ENCODE measurements around the gene HNRNPK.

- TF ChIP-seq ZNF8 (CRISPR knock-in tag; IDR thresholded peaks at IDR 0.05) (no peak), PPARA (CRISPR knock-in tag; IDR thresholded peaks at IDR 0.05; ENCODE audit: borderline replicate concordance) (no peak), GLIS3 (CRISPR knock-in tag; IDR thresholded peaks at IDR 0.05) (no peak), SNAI2 (CRISPR knock-in tag; IDR thresholded peaks at IDR 0.05) (no peak), ZFP30 (CRISPR knock-in tag; IDR thresholded peaks at IDR 0.05) (no peak), ZFP3 (CRISPR knock-in tag; IDR thresholded peaks at IDR 0.05) (no peak), CREB5 (CRISPR knock-in tag; IDR thresholded peaks at IDR 0.05; ENCODE audit: low read depth) (no peak), TCF4 (CRISPR knock-in tag; IDR thresholded peaks at IDR 0.05; ENCODE audit: borderline replicate concordance) (no peak), ARNTL (CRISPR knock-in tag; IDR thresholded peaks at IDR 0.05; ENCODE audit: borderline replicate concordance, low read depth) (no peak), ISL1 (CRISPR knock-in tag; IDR thresholded peaks at IDR 0.05) (no peak)
These were observed 59.5 kb downstream of the HNRNPK start for GRCh38 chr9:83920469-83920926.

All from SK-N-SH treated with all-trans-retinoic acid at 6 μM for 48 hours (cell line).